Cortex of kidney (tissue), 1 donor: ENCODE data around the gene RBM8A.
"Not testable (repeated sequence)": the region's sequence is repeated elsewhere in the genome, so short reads cannot be mapped to it uniquely, and the experiment has no call there.

Experiments used
- DNase-seq: peaks from one replicate; lab custom pipeline; 2025; lab: John Stamatoyannopoulos, UW

RBM8A gene

DNA sequence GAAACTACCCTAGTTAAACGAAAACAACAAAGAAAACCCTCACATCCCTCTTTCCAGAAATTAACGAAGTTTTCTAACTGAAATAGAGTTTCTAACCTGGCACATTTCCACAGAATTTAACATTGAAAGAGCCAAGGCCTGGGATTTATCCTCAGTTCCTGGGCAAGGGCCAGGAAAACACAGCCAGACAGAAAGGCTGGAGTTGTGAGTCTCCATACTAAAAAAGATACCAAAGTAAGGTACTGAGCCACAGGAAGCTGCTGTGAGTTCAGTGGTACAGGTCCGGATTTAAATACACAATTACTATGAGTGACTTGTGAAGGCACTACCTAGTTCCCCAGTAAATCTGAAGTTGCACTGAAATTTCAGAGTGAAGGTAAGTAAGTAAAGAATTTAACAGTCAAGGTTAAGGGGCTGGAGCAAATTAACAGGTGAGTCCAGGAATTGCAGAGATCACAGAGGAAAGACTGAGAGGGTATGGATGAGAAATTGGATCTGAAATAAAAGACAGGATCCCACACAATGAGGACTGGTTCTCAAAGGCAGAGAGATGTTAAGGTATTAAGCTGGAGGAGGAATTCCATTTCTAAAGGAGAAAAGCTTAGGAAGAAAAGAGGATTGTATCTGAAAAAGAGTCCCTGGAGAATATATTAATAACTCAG is 29.6 kb upstream of the RBM8A start:
- DNase-seq = no peak

DNA sequence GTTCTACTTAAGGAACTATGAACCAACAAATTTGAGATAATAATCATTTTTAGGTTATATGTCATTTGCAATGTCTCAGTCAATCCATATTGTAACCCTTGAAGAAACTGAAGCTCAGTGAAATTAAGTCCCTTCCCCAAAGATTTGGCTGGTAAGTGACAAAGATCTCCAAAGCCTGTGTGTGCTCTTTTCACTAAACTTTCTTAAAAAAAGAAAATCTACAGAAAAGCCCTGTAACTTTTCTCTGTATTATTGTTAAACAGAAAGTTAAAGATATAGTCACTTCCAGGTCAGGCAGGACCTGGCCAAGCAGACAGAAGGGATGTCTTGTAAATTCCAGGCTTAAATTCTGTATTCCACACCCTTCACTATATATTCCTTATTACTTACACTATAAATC is 29.1 kb upstream of the RBM8A start:
- no peak for DNase-seq

DNA sequence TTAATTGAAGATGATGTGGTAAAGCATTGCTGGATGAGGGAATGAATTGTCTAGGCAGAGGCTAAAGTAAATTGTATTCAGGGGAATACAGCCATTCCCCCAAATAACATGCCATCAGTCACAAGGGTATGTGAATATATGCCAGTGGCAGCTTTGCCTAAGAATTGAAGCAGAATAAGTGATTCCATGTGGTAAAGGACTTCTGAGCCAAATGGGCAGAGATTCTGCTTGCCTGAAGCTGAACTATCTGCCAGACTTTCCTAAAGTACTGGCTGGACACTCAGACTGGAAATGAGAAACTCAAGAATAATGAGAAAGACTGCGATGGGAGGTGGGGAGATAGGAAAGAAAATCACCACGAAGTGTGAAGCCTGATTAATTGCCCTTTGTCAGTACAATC is 28.2 kb upstream of the RBM8A start:
- no peak for DNase-seq

DNA sequence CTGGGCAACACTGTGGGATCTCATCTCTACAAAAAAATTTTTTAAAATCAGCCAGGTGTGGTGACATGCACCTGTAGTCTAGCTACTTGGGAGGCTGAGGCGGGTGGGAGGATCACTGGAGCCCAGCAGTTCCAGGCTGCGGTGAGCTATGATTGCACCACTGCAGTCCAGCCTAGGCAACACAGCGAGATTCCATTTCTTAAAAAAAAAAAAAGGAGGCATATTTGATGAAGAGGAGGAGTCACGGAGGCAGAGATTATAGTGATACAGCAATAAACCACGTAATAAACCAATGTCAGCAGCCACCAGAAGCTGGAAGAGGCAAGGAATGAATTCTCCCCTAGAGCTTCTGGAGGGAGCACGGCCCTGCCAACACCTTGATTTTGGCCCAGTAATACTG is 26.6 kb upstream of the RBM8A start:
- DNase-seq = no peak

DNA sequence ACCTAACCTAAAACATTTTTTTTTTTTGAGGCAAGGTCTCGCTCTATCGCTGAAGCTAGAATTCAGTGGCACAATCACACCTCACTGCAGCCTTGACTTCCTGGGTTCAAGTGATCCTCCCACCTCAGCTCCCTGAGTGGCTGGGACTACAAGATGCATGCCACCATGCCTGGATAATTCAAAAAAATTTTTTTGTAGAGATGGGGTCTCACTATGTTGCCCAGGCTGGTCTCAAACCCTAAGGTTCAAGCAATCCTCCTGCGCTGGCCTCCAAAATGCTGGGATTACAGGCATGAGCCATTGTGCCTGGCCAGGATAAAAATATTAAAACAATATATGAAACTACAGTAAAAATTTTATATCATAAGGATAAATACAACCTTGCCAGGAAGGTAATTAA is 25.6 kb upstream of the RBM8A start:
- no peak for DNase-seq

DNA sequence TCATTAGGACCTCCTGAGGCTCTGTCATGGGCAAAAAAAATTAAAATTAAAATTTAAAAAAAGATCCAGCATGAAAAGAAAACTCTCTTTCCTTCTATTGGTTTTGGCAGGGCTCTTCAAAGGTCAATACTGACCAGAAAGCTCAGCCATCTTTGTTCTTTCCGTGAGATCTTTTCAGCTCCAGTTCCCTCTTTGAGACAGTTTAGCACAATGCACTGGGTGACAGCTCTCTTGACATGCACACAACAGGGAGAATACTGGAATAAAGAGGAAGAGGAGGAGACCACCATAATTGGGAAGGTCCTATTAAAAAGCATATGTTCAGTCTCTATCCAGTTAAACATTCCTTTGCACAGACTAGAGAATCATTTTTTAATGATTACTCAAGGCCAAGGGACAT is 24.2 kb upstream of the RBM8A start:
- DNase-seq = no peak

DNA sequence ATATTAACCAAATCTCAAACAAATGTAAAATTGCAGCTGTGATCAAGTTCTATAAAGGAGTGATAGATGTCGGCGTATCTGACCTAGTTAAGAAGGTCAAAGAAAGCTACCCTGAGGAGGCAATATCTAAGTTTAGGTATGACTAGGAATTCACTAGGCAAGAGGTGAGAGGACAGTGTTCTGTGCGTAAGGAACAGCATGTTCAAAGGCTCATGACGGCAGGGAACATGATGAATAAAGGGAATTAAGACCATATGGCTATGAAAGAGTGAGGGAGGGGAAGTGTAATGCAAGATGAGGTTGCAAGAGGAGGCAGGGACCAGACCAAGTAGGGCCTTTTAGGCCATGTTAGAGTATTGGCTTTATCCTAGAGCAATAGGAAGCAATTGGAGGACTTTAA is 21.9 kb upstream of the RBM8A start:
- no peak for DNase-seq

DNA sequence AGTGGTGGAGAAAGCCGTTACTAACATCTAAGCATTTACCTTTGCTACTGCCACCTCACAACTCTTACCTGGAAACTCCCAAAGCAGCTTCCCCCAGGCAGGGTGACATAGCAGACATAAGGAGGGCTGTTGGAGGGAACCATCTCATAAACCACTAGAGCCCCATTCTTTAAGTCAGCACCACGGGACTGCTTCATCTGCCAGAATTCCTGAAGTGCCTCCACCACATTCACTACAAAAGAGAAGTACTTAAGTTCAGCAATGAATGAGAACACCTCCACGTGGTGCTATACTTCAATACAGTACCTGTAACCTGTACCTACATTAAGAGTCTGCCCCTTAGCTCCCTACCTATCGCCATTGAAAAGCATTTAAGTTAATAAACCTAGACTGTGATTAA is 20.3 kb upstream of the RBM8A start:
- DNase-seq = no peak

DNA sequence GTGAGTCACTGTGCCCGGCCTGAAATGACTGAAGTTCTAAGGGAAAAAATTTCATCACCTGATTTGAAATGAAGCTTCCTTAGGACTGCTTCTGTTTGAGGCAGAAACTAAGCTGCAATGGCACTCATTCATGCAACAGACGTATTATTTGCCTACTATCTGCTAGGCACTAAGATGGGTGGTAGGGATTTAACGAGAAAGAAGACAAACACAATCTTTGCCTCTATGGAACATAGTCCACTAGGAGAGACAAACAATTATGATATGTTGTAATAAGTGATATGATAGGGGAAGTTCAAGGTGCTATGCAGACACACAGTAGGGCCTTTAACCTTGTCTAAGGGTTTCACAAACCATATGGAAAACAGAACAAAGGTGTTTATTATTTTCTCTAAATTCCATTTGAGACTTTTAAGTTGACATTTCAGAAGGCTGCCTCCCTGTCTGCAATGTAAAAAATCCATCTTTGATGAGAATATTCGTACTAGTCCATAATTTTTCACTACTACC is 19.2 kb upstream of the RBM8A start:
- DNase-seq = no peak

DNA sequence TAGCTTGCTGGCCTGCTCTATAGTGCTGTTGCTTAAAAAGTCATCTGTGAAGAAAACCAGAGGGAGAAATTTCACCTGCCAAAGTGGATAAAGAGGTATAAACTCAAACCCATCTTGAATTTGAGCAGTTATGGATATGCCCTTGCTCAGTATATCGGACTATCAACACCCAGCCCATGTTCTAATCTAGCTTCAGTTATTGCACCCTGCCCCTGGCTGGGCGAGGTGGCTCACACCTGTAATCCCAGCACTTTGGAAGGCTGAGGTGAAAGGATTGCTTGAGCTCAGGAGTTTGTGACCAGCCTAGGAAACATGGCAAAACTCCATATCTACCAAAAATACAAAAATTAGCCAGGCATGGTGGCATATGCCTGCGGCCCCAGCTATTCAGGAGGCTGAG is 17.2 kb upstream of the RBM8A start:
- DNase-seq = no peak

DNA sequence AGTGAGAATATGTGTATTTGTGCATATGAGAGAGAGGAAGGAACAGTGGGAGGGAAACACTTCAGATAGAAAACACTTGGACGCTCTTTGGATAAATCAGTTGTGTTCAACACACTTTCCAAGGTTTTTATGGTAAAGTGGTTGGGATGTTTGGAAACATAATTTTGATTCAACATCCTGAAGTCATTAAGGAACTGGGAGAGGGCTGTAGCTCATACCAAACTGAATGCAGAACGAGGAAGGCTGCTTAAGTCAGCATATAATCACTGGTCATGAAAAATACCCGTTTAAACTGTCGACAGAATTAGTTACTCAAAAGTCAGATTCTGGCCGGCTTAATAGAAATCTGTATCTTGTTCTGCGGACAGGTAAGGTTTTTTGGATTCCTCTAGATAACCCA is 15.6 kb upstream of the RBM8A start:
- DNase-seq = no peak

DNA sequence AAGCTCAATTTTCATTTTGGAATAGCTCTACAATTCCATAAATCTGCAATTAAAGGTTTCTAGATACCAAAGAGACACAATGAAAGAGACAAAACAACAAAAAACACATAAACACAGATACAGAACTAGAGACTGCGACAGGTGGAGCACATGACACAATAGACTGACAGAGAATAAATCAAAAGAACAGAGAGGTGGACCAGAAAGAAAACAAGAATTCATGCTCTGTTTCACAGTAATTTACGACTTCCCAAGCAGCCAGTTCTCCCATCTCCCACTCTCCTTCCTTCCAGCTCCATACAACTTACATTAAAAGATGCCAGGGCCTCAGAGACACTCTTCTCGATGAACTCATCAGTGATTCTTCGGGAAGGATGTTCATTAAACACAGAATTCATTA is 15.1 kb upstream of the RBM8A start:
- no peak for DNase-seq

DNA sequence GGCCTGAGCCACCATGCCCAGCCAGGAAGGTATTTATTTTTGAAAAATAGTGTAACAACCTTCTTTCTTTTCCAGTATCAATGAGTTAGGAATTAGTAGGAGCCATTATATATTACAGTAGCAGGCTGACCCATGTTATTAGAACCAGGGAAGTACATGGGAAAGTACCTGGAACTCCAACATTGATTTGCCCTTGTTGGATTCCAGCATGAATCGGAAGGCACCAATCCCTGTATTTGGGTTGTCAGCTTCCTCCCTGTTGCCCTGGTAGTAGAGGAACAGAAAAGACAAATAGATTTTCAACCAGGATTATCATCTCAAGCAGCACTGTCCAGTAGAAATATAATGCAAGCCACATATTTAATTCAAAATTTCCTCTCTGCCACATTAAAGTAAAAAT is 10.2 kb upstream of the RBM8A start:
- DNase-seq = no peak

DNA sequence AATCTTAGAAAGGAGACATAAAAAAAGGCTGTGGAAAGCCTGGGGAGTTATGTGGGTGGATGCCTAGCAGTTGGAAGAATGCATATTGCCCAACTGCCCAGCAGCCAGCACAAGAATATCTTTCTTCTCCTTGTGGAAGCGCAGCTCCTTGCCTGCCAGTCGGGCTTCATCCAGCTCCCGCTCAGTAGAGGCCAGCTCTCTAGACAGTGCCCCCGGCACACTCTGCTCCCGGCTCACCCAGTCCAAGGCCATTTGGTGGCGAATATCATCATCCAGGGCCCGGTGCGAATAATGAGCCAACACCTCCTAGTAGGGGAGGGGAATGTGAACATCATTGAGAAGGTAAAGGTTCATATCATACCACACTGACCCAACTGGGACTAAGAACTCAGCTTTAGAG is 9.0 kb upstream of the RBM8A start:
- no peak for DNase-seq

DNA sequence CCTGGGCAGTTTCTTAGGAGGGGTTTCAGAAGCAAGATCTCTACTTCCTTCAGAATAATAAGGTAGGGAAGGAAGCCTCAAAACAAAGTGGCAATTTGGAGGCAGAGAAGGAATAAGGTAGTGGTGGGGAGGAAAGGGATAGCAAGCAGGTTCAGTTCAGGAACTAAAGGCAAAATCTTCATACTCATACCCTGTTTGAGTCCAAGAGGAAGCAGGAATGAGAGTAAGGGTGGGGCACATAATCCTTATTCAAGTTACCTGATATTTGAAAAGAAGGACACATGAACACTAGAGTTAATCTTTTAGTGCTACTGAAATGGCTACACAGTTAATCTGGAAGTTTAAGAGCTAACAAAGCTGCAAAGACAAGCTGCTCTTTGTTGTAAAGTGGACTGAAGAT is 8.4 kb upstream of the RBM8A start:
- no peak for DNase-seq

DNA sequence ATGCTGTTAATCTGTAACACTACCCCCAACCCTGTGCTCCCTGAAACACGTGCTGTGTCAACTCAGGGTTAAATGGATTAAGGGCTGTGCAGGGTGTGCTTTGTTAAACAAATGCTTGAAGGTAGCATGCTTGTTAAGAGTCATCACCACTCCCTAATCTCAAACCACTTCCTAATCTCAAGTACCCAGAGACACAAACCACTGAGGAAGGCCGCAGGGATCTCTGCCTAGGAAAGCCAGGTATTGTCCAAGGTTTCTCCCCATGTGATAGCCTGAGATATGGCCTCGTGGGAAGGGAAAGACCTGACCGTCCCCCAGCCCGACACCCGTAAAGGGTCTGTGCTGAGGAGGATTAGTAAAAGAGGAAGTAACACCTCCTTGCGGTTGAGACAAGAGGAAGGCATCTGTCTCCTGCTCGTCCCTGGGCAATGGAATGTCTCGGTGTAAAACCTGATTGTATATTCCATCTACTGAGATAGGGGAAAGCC is 5.3 kb upstream of the RBM8A start:
- not testable (repeated sequence) for DNase-seq

DNA sequence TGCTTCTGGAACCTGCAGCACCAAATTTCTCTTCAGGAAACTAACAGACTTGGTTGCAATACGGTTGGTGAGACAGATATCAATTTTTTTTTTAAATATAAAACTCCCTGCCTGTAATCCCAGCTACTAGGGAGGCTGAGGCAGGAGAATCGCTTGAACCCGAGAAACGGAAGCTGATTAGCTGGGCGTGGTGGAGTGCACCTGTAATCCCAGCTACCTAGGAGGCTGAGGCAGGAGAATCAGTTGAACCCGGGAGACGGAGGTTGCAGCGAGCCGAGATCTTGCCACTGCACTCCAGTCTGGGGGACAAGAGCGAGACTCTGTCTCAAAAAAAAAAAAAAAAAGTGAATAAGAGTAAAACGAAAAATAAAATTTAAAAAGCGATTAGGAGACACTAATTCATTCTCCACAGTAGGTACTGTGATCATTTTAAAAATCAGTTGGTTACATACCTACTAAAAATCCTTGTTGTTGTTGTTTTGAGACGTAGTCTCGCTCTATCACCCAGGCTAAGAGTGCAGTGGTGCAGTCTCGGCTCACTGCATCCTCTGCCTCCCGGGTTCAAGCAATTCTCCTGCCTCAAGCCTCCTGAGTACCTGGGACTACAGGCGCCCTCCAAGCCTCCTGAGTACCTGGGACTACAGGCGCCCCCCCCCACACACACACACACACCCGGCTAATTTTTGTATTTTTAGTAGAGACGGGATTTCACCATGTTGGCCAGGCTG is 796 bp upstream of the RBM8A start:
- DNase-seq = no peak

DNA sequence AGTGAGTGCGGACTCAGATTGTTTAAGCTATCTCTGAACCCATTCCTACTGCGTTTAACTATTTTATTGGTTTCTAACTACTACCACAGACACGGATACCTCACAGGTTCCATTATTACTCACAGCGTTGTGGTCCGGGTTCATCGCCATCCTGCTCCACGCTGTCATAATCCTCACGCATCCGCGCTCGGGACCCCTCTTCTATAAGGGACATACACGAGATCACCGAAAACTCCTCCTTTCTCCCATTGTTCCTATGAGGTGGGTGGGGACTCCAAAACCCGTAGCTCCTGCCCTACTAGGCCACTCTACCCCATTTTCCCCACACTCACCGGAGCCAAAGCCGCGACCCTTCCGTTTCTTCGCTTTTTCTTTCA is 610 bp downstream of the RBM8A start:
- DNase-seq = no peak

DNA sequence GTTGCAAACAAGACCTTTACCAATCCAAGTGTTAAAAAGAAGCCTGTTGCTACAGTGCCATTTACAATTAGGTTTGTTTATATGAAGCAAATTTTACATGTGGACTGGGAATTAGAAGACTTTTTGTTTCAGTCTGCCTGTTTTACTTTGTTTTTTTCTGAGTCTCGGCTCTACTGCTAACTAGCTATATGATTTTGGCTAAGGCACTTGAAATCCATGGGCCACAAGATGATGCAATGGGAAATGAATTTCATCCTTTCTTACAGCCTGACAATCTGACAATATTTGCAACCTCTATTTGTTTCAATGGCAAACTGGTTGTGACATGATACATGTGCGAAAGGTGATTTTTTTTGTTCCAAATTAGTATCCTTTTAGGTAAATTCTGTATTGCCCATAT is 5.0 kb downstream of the RBM8A start:
- no peak for DNase-seq

DNA sequence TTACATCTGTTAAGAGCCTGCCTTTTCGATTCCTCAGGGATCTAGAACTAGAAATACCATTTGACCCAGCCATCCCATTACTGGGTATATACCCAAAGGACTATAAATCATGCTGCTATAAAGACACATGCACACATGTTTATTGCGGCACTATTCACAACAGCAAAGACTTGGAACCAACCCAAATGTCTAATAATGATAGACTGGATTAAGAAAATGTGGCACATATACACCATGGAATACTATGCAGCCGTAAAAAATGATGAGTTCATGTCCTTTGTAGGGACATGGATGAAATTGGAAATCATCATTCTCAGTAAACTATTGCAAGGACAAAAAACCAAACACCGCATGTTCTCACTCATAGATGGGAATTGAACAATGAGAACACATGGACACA is 7.0 kb downstream of the RBM8A start:
- not testable (repeated sequence) for DNase-seq

DNA sequence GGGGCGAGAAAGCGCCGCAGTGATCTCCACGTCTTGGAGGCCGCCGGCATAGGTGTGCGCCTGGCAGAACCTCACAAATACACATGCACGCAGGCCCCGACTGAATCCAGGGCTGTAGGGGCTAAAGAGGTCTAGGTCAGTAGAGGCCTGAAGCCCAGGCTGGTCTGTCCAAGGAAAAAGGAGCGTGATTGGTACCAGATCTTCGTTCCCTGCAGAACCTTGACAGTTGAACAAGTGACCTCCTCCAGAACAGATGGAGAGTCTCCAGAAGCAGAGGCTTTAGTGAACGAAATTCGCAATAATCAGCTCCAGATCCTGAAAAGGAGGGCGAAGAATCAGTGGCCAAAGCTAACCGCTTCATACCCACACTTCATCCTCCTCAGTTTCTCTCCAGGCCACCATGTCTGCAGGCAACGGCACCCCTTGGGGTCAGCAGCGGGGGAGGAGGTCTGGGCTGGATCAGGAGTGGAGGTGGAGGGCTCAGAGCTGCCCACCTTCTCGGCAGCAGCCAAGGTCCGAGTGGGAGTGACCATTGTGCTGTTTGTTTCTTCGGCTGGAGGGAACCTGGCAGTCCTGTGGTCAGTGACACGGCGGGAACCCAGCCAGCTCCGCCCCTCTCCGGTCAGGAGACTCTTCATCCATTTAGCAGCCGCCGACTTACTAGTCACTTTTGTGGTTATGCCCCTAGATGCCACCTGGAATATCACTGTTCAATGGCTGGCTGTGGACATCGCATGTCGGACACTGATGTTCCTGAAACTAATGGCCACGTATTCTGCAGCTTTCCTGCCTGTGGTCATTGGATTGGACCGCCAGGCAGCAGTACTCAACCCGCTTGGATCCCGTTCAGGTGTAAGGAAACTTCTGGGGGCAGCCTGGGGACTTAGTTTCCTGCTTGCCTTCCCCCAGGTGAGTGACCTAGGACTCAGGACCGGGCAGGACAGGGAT is 8.0 kb downstream of the RBM8A start:
- DNase-seq = no peak

DNA sequence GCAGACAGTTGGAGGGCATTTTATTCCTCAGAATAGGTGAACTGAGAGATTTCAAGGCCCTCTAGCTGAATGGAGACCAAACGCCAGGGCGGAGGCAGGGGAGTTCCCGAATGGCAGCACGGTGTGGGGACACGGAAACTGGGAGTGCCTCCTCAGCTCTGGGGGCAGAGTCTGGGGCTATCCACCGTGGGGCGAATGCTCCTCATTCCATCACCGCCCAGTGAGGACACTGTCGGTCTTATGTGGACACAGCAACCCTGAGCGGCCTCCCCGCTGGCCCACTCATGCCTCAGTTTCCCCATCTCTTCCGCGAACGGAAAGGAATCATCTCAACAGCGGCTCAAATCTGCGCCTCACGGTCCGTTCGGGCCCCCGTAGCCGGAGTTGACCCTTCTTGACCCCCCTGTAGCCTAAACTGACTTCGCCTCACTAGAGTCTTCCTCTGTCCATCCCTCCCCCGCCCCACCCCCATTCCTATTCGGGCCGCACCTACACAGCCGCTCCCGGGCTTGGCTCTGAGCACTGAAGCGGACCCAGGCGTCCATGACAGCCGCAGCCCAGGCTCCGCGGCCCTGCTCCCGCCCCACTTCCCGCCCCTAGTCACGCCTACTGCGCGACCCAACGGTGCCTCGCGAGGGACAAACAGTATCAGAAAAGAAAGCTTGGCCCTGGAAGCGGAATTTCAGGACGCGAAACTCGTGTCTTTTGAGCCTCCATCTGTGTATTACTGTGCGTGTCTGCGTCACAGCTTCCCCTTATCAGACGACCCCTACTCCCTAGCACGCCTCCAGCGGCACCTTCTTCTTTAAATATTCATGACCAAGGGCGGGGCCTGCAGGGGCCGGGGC is 8.9 kb downstream of the RBM8A start, which contains the start of gene PEX11B:
TSS of gene PEX11B (minus strand) at position 574 of the 848 bp plus-strand sequence. CDS start at position 545, 29 bp downstream.
- DNase-seq = no peak
